Mucosa of stomach (tissue), 1 donor: ENCODE measurements around the gene MYRFL.

Experiments
- H3K27me3 ChIP-seq: one replicate; pipeline ENCODE4 v1.7.0; 2013; ENCODE audit warnings: mild to moderate bottlenecking, low read length; ENCODE audit not compliant: control insufficient read depth, insufficient read depth
- H3K36me3 ChIP-seq: one replicate; pipeline ENCODE4 v1.7.0; 2013; ENCODE audit warnings: low read length; ENCODE audit not compliant: control insufficient read depth, insufficient read depth
- H3K4me1 ChIP-seq: one replicate; pipeline ENCODE4 v1.7.0; 2013; ENCODE audit warnings: mild to moderate bottlenecking, low read length; ENCODE audit not compliant: control insufficient read depth, insufficient read depth
- H3K4me3 ChIP-seq: one replicate; pipeline ENCODE4 v1.7.0; 2013; ENCODE audit warnings: low read length
- H3K9ac ChIP-seq: one replicate; pipeline ENCODE4 v1.7.0; 2013; ENCODE audit warnings: mild to moderate bottlenecking, low read length, moderate library complexity
- H3K9me3 ChIP-seq: one replicate; pipeline ENCODE4 v1.7.0; 2013; ENCODE audit warnings: mild to moderate bottlenecking, low read length, moderate library complexity; ENCODE audit not compliant: control insufficient read depth
- donor health status: Pancreatic carcinoma.

Gene MYRFL

DNA sequence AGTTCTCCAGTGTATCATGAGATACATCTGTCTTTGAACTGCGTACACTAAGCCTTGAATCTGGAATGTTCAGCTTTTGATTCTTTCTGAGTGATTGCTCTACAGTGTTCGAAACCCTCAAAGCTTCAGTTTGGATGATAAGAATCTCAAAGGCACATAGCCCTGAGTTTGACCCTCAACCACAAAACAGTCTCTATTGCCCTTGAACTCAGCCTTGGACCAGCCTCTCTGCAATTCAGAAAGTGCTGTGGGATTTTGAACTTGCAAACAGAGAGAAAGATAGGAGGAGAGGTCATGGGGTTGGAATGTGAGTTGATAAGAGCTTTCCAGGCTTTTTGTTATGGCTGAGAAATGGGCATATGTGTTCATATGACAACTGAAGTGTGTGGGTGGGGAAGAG lies 100.3 kb downstream of the MYRFL start:
- H3K4me1 ChIP-seq, result no peaks in the 10 kb centered on the region
- no peaks in the 10 kb centered on the region for H3K27me3 ChIP-seq
- H3K9me3 ChIP-seq, result no peaks in the 10 kb centered on the region
- no peak overlapping the region for H3K9ac ChIP-seq
- H3K4me3 ChIP-seq, result no peak overlapping the region
- no peaks in the 10 kb centered on the region for H3K36me3 ChIP-seq

DNA sequence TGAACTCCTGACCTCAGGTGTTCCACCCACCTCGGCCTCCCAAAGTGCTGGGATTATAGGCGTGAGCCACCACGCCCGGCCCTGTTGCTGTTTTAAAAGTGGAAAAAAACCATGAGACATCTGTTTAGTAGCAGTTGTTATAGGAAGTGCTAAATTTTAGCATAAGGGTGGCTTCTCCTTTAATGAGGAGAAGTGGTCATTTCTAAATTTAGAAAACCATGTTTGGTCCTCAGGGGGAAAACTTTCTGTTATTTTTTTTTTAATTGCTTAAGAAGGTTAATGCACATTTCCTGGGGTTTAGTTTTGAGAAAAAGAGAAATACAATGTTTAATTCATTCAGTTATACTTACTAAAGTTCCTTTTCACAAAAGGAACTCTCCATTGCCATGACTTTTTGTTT lies 102.1 kb downstream of the MYRFL start:
- Histone ChIP-seq H3K4me3 (no peak overlapping the region), H3K9ac (no peak overlapping the region), H3K9me3 (no peaks in the 10 kb centered on the region), H3K4me1 (no peaks in the 10 kb centered on the region), H3K36me3 (no peaks in the 10 kb centered on the region), H3K27me3 (no peaks in the 10 kb centered on the region)

DNA sequence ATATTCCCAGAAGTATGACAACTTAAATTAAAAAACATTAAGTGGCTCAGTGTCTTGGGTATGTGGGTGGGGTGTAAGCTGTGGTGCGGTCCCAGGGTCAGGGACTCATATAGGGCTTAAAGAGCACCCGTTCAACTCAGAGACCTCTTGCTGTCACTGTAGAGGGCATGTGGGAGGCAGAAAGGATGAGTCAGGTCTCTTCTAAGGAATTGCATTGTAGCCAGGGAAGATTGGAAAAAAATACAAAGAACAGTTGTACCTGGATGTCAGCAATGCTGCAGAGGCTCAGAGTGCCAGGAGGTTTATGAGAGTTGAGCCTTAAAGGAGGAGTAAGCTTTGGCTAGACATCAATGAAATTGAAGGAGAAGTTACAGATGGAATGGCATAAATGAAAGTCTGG lies 104.1 kb downstream of the MYRFL start:
- Histone ChIP-seq H3K4me1 (no peaks in the 10 kb centered on the region), H3K36me3 (no peaks in the 10 kb centered on the region), H3K27me3 (no peaks in the 10 kb centered on the region), H3K9me3 (no peaks in the 10 kb centered on the region), H3K9ac (no peak overlapping the region), H3K4me3 (no peak overlapping the region)

DNA sequence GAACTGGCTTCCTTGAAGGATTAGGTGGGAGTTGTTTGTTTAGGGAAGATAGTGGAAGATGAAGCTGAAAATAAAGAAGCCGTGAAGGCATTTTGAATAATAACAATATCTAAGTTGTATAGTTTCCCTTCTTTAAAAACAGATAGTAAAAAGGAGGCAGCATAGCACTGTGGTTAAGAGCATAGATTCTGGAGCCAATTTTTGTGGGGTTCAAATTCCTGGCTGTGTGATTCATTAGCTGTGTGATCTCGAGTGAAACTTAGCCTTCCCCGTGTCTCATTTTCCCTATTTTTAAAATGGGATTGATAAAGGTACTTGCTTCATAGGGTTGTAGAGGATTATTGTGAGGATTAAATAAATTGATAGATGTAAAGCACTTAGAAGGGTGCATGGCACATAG lies 104.5 kb downstream of the MYRFL start:
- Histone ChIP-seq H3K9me3 (no peaks in the 10 kb centered on the region), H3K27me3 (no peaks in the 10 kb centered on the region), H3K4me1 (no peaks in the 10 kb centered on the region), H3K9ac (no peak overlapping the region), H3K36me3 (no peaks in the 10 kb centered on the region), H3K4me3 (no peak overlapping the region)

DNA sequence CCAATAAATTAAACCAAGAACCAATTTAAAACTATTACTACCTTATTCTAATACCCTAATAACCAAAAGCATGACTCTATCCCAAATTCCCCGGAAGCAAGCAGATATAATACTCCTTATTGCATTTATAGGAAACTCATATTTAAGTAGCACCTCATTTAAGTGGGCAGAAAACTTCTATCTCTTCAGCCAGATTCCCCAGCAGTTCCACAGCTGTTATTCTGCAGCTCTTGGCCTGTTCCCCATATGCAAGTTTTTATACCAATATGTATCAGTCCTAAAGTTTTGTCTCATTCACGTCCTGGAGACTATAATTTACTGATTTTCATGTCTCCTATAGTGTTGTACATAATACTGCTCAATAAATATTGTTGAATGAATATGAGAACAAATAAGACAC lies 106.5 kb downstream of the MYRFL start:
- H3K4me1 ChIP-seq, result no peaks in the 10 kb centered on the region
- H3K4me3 ChIP-seq, result no peak overlapping the region
- H3K9ac ChIP-seq, result no peak overlapping the region
- H3K9me3 ChIP-seq, result no peaks in the 10 kb centered on the region
- peaks cover 3% of the 10 kb centered on the region for H3K27me3 ChIP-seq
- H3K36me3 ChIP-seq, result no peaks in the 10 kb centered on the region

DNA sequence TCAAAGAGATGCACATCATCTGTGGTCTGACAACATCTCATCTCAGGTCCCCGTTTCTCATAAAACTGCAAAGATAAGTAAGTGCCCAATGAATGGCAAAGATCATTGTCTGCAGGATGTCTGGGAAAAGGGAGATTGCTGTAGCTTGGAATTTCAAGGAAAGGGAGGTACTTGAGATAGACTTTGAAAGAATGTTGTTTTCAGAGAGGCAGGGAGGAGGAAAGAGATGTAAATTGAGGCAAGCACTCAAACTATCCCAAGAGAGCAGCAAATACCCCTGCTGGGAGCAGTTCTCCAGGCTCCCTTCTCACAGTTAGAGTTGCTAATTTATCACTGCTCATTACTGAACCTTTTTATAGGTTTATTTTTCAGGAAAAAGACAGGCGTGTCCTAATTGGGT lies 107.1 kb downstream of the MYRFL start:
- Histone ChIP-seq H3K4me3 (no peak overlapping the region), H3K9ac (no peak overlapping the region), H3K9me3 (no peaks in the 10 kb centered on the region), H3K27me3 (peaks cover 3% of the 10 kb centered on the region), H3K4me1 (no peaks in the 10 kb centered on the region), H3K36me3 (no peaks in the 10 kb centered on the region)

DNA sequence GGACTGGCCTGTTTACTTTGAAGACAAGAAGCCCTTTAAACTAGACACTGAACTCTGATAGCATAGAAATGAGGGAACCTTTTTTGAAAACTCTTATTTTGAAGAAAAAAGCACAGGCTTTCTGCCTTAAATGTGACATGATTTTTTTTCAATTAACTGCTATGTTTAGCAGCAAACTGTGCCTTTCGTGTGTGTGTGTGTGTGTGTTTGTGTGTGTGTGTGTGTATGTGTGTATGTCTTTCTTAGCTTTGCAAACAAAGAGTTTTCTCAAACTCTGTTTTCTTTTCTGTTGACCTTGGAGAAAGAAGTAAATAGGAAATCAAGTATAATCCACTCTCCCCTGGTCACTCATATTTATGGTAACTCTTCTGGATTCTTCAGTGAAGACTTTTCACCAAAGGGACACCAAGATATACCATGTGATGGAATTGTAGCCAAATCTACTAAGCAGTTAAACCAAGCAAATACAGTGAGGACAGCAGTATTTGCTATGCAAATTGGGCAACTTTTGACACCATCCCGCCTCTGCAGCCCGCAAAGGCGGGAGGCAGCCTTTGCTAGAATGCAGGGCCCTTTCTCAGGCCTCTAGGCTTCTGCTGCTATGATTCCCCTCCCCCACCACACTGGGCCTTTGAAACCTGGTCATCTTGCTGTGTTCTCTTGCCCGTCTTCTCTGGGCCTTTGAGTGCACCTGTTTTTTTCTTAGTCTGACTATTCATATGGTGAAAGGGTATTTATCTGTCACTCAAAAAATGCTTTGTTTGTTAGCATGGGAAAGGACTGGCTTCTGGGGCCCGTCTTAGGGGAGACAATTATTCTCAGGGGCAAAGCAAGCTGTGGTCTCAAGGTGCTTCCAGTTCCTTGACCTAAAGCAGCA lies 107.9 kb downstream of the MYRFL start:
- Histone ChIP-seq H3K4me3 (no peak overlapping the region), H3K27me3 (peaks cover 3% of the 10 kb centered on the region), H3K9ac (no peak overlapping the region)

DNA sequence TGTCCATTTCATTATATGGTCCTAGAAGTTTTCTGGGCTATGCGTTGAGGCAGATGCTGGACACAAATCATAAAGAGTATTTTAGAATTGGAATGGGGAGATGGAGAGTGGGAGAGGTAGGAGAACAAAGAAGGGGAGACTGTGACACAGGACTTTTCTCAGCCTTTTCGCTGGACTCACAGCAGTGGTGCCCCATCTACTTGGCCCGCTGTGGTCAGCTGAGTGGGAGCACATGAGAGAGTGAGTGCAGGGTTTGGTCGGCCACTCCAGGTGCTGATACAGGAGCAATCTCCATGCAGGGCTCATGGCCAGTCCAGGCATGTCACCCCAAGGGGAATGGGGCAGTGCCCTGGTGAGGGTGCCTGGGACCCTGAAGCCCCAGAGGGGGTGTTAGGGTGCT lies 109.0 kb downstream of the MYRFL start:
- no peak overlapping the region for H3K4me3 ChIP-seq
- H3K36me3 ChIP-seq, result no peaks in the 10 kb centered on the region
- H3K4me1 ChIP-seq, result no peaks in the 10 kb centered on the region
- no peaks in the 10 kb centered on the region for H3K9me3 ChIP-seq
- peaks cover 3% of the 10 kb centered on the region for H3K27me3 ChIP-seq
- no peak overlapping the region for H3K9ac ChIP-seq

More for the DNA sequence above, 107.9 kb downstream of the MYRFL start:
- no peaks in the 10 kb centered on the region for H3K9me3 ChIP-seq
- H3K4me1 ChIP-seq, result no peaks in the 10 kb centered on the region
- H3K36me3 ChIP-seq, result no peaks in the 10 kb centered on the region

DNA sequence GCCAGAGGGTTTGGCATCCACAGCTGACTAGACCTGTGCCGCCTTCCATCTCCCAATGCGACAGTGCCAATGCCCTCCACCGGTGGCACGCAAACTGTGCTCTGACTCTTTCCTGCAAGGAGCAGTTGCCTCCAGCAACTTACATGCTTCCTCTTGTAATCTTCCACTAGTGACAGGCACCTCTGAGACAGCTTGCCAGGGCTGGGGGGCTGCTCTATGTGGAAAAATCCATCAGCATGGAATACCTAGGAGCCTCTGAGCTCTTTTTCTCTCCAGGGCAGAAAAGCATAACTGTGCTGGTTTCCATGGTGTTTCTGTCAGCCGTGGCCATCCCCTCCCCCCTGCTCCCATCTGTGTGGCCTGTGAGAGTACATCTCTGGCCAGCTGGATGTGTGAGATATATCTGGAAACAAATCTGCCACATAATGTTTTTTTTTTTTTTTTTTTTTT lies 110.6 kb downstream of the MYRFL start:
- no peaks in the 10 kb centered on the region for H3K36me3 ChIP-seq
- H3K9me3 ChIP-seq, result no peaks in the 10 kb centered on the region
- no peak overlapping the region for H3K9ac ChIP-seq
- H3K27me3 ChIP-seq, result peaks cover 3% of the 10 kb centered on the region
- H3K4me3 ChIP-seq, result no peak overlapping the region
- H3K4me1 ChIP-seq, result no peaks in the 10 kb centered on the region

DNA sequence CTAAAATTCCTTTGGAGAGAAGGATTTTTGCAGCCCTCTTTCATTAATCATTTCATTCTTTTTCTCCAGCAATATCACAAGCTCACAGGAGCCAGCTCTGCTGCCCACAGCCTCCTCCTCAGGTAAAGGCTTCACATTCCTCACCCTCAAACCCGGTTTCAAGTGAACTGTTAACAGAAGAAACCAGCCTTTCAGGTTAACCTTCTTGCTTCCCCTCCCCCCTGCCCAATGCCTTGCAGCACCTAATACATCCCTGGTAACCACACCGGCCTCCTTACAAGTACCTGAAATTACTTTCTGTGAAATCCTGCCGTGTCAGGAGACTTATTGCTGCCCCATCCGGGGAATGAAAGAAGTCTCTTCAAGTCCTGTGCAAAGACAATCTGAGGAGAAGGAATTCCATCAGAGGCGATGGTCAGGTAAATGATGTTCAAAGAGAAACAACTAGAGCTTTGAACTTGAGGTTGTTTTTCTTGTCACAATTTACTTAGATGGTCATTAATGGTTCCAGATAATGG lies 111.2 kb downstream of the MYRFL start:
- H3K9me3 ChIP-seq, result no peaks in the 10 kb centered on the region
- H3K4me1 ChIP-seq, result no peaks in the 10 kb centered on the region
- no peak overlapping the region for H3K9ac ChIP-seq
- no peak overlapping the region for H3K4me3 ChIP-seq
- peaks cover 3% of the 10 kb centered on the region for H3K27me3 ChIP-seq
- H3K36me3 ChIP-seq, result no peaks in the 10 kb centered on the region

DNA sequence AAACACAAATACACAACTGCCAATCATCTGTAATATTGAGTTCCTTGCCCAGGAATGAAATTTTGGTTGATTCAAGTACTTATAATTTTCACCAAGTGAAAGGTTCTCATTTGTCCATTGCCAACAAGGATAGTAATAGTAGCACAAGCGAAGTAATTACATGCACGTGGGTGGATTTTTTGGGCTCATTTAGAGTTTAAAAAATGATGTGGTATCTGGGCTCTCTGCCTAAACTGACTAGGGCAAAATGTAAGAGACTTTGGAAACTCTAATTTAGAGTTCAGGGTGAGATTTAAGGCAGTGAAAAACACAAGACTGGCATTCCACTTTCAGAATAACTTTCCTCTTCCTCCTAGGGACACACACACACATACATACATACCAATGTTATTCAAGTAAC lies 111.7 kb downstream of the MYRFL start:
- no peak overlapping the region for H3K9ac ChIP-seq
- H3K9me3 ChIP-seq, result no peaks in the 10 kb centered on the region
- H3K36me3 ChIP-seq, result no peaks in the 10 kb centered on the region
- H3K4me3 ChIP-seq, result no peak overlapping the region
- peaks cover 3% of the 10 kb centered on the region for H3K27me3 ChIP-seq
- H3K4me1 ChIP-seq, result no peaks in the 10 kb centered on the region

DNA sequence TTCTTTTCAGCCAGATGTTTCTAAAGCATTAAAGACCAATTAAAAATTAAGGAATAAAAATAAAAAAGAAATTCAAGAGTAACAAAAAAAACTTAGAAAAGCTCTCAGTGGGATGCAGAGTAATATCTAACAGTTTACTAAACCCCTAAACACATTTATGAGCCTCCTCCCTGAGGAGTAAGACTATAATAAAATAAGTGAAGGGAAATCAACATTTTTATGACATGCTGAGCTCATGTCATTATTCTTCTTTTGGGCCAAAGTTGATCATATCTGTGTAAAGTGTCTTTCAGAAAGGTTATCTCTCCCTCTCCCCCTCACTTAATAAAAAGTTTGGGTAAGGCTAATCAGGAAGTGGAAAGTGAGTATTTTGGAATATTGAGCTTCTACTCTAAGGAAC lies 122.1 kb downstream of the MYRFL start:
- Histone ChIP-seq H3K9ac (no peak overlapping the region), H3K36me3 (no peaks in the 10 kb centered on the region), H3K4me3 (no peak overlapping the region), H3K4me1 (no peaks in the 10 kb centered on the region), H3K9me3 (no peaks in the 10 kb centered on the region), H3K27me3 (no peaks in the 10 kb centered on the region)
